ENCODE results near the gene ARHGEF12.

DNA sequence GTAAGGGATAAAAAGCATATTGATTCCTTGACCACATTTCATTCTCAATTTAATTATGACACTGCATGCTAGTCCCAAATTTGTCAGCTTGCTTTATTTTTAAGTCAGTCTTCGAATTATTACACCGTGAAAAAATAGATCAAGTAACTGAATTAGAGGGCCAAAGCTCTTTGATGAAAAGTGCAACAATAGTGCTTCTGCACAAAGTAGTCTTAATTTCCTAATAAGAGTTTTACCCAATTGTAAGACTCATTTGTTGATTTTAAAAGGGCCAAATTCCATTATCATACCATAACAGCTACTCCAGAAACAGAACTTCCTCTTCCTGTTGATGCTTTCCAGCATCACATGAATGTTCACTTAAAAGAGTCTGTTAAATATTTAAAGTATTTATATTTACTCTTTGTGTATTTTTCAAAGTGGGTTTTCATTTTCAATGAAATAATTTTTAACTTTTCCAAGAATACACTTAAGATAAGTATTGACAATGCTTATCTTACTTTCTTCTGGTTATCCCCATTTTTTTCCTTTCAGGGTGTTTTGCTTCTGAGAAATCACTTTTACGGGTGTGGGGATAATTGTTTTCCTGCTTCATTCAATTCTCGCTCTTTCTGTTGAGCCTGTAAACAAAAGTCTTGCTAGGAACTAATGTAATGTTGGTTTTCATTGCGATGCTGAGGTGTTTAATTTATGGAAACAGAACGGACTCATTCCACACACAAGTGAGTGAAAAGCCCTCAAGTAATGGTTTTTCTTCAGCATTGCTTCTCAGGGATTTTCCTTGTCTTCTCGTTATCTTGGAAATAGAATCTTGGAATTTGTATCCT lies 2.1 kb downstream of the ARHGEF12 start:
- no peak for TF ChIP-seq POLR2A (IDR thresholded peaks at IDR 0.05)
- TF ChIP-seq, protein P1, sequence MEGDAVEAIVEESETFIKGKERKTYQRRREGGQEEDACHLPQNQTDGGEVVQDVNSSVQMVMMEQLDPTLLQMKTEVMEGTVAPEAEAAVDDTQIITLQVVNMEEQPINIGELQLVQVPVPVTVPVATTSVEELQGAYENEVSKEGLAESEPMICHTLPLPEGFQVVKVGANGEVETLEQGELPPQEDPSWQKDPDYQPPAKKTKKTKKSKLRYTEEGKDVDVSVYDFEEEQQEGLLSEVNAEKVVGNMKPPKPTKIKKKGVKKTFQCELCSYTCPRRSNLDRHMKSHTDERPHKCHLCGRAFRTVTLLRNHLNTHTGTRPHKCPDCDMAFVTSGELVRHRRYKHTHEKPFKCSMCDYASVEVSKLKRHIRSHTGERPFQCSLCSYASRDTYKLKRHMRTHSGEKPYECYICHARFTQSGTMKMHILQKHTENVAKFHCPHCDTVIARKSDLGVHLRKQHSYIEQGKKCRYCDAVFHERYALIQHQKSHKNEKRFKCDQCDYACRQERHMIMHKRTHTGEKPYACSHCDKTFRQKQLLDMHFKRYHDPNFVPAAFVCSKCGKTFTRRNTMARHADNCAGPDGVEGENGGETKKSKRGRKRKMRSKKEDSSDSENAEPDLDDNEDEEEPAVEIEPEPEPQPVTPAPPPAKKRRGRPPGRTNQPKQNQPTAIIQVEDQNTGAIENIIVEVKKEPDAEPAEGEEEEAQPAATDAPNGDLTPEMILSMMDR (IDR thresholded peaks at IDR 0.05) = no peak
